Measurements from ENCODE around the gene NLK.
"Not testable (repeated sequence)": the region's sequence is repeated elsewhere in the genome, so short reads cannot be mapped to it uniquely, and the experiment has no call there.

The NLK gene

DNA sequence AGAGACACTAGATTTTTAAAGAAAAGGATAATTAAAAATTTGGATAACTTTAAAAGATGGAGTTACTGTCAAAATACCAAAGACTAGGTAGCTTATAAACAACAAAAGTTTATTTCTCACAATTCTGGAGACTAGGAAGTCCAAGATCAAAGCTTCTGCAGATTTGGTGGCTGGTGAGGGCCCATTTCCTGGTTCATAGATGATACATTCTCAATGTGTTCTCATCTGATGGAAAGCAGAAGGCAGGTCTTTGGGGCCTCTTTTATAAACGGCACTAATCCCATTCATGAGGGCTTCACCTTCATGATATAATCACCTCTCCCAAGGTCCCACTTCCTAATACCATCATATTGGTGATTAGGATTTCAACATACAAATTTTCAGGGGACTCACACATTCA lies 33.7 kb downstream of the NLK start:
- no peak for DNase-seq (ENCODE audit: low spot score)
- in situ Hi-C loops (cut with MboI; ENCODE audit: low sequenced_read_pairs, unreplicated experiment): no loop called here
- TF ChIP-seq, protein P1, sequence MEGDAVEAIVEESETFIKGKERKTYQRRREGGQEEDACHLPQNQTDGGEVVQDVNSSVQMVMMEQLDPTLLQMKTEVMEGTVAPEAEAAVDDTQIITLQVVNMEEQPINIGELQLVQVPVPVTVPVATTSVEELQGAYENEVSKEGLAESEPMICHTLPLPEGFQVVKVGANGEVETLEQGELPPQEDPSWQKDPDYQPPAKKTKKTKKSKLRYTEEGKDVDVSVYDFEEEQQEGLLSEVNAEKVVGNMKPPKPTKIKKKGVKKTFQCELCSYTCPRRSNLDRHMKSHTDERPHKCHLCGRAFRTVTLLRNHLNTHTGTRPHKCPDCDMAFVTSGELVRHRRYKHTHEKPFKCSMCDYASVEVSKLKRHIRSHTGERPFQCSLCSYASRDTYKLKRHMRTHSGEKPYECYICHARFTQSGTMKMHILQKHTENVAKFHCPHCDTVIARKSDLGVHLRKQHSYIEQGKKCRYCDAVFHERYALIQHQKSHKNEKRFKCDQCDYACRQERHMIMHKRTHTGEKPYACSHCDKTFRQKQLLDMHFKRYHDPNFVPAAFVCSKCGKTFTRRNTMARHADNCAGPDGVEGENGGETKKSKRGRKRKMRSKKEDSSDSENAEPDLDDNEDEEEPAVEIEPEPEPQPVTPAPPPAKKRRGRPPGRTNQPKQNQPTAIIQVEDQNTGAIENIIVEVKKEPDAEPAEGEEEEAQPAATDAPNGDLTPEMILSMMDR (IDR thresholded peaks at IDR 0.05; ENCODE audit: borderline replicate concordance, control extremely low read depth, extremely low read depth, insufficient read depth, missing control alignments): no peak

DNA sequence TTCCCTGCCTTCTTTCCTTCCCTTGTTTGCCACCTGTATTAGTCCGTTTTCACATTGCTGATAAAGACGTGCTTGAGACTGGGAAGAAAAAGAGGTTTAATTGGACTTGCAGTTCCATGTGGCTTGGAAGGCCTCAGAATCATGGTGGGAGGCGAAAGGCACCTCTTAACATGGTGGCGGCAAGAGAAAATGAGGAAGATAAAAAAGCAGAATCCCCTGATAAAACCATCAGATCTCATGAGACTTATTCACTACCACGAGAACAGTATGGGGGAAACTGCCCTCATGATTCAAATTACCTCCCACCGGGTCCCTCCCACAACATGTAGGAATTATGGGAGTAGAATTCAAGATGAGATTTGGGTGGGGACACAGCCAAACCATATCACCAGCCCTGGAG lies 34.7 kb downstream of the NLK start:
- in situ Hi-C loops (cut with MboI; ENCODE audit: low sequenced_read_pairs, unreplicated experiment); DNase-seq (ENCODE audit: low spot score): not testable (repeated sequence)

DNA sequence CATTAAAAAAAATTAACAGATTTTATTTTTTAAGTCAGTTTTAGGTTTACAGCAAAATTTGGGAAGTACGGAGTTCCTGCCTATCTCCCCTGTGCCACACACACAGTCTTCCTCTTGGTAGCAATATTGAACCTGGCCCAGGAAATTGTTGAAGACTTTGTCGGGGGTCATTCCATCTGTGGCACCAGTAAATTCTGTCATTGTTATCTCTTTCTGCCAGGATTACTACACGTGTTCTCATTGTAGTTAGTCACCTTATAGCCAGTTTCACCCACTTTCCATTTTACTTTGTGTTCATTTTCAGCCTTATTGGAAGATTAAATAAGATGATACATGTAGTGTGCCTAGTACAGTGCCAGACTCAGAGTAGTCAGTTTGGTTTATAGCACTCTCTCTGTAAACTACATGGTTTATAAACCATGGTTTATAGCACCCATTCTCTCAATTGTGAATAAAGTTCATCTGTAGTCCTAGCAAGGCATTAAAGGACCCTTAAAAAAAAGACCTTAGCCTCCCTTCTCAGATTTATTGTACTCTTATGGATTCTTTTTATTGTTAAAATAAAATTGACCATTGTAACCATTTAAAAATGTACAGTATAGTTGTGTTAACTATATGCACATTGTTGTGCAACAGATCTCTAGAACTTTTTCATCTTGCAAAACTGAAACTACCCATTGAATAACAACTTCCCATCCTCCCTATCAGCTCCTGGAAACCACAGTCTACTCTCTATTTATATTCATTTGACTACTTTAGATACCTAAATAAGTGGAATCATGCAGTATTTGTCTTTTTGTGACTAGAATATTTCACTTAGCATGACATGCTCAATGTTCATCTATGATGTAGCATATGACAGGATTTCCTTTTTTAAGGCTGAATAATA lies 36.1 kb downstream of the NLK start:
- in situ Hi-C loops (cut with MboI; ENCODE audit: low sequenced_read_pairs, unreplicated experiment): no loop called here
- TF ChIP-seq, protein P1 (IDR thresholded peaks at IDR 0.05; ENCODE audit: borderline replicate concordance, control extremely low read depth, extremely low read depth, insufficient read depth, missing control alignments): no peak
- DNase-seq (ENCODE audit: low spot score): no peak

DNA sequence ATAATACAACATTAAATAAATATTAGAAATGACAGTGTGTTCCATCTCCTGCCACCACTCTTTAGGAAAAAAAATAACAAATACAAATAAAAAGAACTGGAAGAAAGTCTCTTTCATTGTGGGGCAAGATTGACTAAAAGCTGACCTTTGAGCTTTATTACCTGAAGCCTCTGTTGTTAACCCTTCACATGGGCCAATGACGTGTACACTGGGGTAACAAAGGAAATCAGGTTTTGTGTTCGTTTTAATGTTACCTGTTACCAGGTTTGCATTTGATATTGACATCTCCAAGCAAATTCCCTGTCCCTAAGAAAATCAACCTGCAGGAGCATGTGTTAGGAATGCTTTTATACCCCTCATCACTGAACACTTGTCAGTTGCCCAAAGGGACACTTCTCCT lies 39.0 kb downstream of the NLK start:
- no peak for DNase-seq (ENCODE audit: low spot score)
- TF ChIP-seq, protein P1 (IDR thresholded peaks at IDR 0.05; ENCODE audit: borderline replicate concordance, control extremely low read depth, extremely low read depth, insufficient read depth, missing control alignments): no peak
- in situ Hi-C loops (cut with MboI; ENCODE audit: low sequenced_read_pairs, unreplicated experiment): no loop called here

DNA sequence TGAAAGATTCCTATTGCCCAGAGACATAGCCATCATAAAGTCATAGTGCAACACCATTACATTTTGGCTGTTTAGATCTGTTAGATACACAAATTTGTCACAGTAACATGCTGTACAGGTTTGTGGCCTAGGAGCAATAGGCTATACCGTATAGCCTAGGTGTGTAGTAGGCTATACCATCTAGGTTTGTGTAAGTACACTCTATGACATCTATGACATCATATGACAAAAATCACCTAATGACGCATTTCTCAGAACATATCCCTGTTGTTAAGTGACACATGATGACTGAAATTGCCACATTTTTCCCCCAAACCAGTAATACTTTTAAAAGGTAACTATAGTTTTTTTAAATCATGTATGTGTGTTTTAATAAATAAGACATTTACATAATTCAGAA lies 43.3 kb downstream of the NLK start:
- no peak for DNase-seq (ENCODE audit: low spot score)
- in situ Hi-C loops (cut with MboI; ENCODE audit: low sequenced_read_pairs, unreplicated experiment): no loop called here
- TF ChIP-seq, protein P1 (IDR thresholded peaks at IDR 0.05; ENCODE audit: borderline replicate concordance, control extremely low read depth, extremely low read depth, insufficient read depth, missing control alignments): no peak

DNA sequence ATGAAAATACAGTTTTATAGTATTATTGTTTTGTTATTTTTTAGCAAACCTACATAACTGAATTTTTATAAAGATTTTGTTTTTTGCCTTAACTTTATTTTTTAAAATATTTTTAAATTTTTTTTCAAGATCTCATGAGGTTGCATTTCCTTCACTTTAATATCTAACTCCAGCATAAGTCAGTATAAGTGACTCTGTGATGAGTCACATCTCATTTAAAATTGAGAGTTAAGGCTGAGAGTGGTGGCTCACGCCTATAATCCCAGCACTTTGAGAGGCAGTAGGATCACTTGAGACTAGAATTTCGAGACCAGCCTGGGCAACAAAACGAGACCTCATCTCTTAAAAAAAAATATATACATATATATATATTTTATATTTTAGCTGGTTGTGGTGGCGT lies 44.0 kb downstream of the NLK start:
- in situ Hi-C loops (cut with MboI; ENCODE audit: low sequenced_read_pairs, unreplicated experiment): no loop called here
- no peak for DNase-seq (ENCODE audit: low spot score)
- TF ChIP-seq, protein P1 (IDR thresholded peaks at IDR 0.05; ENCODE audit: borderline replicate concordance, control extremely low read depth, extremely low read depth, insufficient read depth, missing control alignments): no peak

DNA sequence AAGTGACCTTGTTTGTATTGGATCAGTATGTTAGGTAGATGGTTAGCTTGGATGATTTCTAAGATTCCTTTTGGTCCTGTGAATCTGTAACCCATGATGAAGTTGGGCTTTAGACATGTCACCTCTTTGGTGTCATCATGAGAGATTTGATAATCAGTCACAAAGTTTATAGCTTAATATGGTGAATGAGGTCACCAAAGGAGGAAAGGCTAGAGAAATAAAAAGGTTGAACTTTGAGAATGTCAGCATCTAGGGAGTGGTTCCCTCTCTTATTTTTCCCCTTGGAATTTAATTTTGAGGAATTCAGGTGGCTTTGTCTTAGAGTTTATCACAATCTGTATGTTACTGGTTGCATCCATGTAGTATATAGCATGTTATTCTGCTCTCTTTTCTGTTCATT lies 45.3 kb downstream of the NLK start:
- TF ChIP-seq, protein P1 (IDR thresholded peaks at IDR 0.05; ENCODE audit: borderline replicate concordance, control extremely low read depth, extremely low read depth, insufficient read depth, missing control alignments): no peak
- DNase-seq (ENCODE audit: low spot score): no peak
- in situ Hi-C loops (cut with MboI; ENCODE audit: low sequenced_read_pairs, unreplicated experiment): no loop called here
